Activated naive CD4-positive, alpha-beta T cell treated with anti-CD3 and anti-CD28 coated beads, Interleukin-2, amount 50 U/mL, for 16 hours (primary cell): ENCODE results near the gene INTS15.

Experiments
- DNase-seq: peaks from one replicate; pipeline ENCODE4 v3.0.0-alpha.2; 2020

Gene INTS15

GRCh38 chr7:6643915-6644625 lies 54.2 kb downstream of the INTS15 start:
- DNase-seq, result no peak

DNA sequence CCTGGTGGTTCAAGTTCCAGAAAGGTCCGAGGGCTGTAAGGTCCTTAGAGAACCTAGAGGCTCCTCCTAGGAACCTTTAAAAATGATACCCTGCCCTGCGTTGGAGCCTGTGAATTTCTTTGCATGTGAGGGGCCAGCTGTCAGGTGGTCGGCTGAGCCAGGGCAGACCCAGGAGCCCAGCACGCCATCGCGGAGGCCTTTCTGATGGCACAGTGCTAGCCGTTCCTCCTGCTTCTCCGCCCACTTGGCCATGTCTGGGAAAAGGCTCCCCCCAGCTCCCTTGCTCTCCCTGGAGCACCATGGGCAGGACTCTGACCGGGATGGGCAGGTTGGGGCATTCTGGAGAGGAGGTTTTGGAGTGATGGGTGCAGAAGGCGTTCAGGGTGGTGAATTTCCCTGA lies 54.9 kb downstream of the INTS15 start:
- no peak for DNase-seq

DNA sequence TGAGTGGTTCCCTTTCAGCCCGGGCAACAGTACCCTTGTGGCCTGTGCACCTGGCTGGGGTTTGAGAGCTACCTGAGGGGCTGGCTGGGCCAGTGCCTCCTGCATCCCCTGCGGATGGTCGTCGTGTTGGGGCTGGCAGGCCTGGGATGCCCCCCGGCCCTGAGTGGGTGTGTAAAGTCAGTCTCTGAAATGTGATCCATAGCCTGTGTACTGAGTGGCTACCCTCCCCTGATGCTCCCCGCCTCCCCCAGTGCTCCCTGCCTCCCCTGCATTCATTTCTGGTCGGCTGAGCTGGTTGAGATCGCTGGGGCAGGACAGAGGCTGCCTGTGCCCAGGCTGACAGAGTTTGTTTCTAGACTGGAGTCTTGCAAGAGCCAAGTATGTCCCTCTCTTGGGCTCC lies 56.6 kb downstream of the INTS15 start:
- DNase-seq, result no peak

DNA sequence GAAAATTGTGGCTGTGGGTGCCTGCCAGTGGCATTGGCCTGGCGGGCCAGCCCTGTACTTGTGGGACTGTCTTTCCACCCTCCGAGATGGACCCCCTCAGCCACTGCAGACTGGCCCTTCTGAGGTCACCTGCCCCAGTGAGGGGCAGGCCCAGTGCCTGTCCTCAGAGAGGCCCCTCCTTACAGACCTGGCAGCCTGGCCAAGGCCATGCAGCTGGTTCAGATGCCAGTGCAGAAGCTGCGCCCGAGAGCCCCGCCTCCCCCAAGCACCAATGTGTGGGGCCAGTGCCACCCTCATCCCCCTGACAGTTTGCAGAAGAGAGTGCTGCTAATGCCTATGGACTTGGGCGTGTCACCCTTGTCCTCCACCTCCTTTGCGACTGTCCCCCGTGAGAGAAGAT lies 57.3 kb downstream of the INTS15 start:
- DNase-seq, result no peak

- DNase-seq, result no peak
These were observed 57.7 kb downstream of the INTS15 start for GRCh38 chr7:6647541-6647940.

- DNase-seq, result no peak
These were observed 58.4 kb downstream of the INTS15 start for GRCh38 chr7:6648066-6648814.

GRCh38 chr7:6648815-6649104 lies 58.9 kb downstream of the INTS15 start:
- no peak for DNase-seq

GRCh38 chr7:6649241-6649961 lies 59.6 kb downstream of the INTS15 start:
- DNase-seq, result no peak

- DNase-seq, result no peak
These were observed 60.3 kb downstream of the INTS15 start for GRCh38 chr7:6650086-6650485.

DNA sequence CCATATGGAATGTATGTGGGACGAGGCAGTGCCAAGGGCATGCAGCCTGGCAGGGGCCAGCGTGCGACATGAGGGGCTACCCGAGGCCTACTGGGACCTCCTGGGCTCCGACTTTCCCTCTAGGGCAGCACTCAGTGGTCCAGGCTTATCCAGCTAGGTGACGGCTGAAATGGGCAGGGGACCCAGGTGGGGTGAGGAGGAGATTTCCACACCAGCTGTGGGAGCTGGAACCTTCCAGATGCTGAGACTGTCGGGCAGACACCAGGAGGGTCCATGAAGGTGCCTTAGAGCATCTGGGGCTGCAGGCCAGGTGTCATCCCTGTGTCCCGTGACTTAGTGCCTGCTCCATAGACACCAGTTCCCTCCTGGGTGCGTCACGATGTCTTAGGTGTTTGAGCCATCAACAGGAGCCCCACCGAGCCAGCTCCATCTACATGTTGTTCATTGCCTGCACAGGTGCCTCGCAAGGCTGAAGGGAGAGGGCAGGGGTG lies 60.7 kb downstream of the INTS15 start:
- DNase-seq, result no peak

DNA sequence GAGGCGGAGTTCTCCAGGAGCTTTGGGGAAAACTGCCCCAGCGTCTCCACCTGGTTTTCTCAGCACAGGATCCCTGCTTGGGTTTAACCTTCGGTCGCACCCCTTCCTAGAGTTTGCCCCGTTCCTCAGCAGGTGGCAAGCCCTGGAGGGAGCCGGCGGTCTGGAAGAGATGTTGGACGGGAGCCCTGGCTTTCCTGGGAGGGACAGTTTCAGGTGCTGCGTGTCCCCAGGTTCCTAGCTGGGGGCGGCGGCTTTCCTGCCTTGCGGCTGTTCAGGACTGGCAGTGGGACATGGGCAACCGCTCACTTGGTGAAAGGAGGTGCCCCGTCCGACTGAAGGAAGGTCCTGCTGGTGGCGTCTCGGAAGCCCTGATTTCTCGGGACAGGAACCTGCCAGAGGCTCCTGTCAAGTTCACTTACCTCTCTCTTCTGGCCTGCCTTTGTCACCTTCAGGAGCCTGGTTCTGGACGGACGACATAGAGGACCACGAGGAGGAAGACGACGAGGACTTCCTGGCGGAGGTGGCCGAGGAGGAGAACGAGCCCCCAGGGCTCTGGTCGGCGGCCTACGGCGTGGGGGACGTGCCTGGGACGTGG lies 62.1 kb downstream of the INTS15 start:
- DNase-seq, result no peak

DNA sequence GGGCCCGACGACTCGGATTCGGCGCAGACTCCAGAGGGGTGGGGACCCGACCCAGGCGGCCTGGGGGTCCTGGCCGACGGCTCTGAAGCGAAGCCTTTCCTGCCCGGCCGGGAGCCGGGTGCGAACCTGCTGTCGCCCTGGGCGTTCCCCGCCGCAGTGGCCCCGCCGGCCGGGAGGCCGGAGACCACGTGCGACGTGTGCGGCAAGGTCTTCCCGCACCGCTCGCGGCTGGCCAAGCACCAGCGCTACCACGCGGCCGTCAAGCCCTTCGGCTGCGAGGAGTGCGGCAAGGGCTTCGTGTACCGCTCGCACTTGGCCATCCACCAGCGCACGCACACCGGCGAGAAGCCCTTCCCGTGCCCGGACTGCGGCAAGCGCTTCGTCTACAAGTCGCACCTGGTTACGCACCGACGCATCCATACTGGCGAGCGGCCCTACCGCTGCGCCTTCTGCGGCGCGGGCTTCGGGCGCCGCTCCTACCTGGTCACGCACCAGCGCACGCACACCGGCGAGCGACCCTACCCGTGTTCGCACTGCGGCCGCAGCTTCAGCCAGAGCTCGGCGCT lies 62.7 kb downstream of the INTS15 start:
- DNase-seq, result no peak

DNA sequence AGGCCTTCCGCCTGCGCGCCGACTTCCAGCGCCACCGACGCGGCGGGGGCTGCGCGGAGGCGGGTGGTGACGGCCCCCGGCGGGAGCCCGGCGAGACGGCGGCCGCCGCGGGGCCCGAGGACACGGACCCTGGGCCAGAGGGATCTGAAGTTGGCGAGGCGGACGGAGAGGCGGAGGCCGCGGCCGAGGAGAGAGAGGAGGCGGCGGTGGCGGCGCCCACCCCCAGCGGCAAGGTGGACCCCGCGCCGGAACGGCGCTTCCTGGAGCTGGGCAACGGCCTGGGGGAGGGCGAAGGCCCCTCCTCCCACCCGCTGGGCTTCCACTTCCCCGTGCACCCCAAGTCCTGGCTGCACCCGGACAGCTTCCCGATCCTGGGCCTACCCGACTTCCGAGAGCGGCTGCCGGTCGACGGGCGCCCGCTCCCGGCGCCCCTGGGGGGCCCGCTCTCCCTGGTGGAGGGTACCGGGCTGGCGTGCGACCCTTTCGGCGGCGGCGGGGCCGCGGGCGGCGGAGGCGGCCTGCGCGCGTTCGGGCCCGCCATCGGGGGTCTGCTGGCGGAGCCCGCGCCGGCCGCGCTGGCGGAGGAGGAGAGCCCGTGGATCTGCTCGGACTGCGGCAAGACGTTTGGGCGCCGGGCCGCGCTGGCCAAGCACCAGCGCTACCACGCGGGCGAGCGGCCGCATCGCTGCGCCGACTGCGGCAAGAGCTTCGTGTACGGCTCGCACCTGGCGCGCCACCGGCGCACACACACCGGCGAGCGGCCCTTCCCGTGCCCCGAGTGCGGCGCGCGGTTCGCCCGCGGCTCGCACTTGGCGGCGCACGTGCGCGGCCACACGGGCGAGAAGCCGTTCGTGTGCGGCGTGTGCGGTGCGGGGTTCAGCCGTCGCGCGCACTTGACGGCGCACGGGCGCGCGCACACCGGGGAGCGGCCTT lies 63.5 kb downstream of the INTS15 start:
- DNase-seq, result no peak

GRCh38 chr7:6654113-6654841 lies 64.5 kb downstream of the INTS15 start:
- DNase-seq, result no peak

DNA sequence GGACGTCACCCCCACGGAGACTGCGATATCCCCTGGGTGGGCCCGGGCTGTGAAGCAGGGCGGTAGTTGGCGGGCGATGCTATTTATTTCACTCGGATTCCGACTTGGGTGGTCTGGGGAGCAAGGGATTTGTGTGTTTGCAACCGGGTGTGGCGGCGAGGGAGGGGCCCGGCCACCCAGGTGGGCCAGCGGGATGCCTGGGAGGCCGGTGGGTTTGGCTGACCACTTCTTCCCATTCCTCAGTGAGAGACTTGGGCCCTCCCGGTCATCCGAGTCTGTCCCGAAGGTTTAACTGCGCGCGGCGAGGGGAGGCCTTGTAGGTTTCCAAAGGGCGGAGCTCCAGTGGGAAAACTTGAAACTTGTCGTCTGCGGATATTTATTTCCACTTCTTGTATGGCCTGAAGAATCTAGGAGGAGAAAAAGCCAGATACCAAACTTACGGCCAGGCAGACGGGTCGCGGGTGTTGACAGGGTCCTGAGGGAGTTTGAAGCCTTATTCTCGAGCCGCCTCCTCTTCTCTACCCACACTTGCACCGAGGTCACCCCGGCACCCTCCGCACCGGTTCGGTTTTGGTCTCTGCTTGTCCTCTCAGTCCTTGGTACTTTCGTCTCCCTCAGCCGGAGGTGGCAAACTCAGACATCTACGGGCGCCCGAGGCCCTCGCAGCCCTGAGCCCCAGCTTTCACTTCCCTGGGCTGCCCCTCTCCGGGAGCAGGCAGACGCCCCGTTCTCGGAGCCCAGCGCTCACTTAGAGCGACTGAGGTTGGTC lies 65.2 kb downstream of the INTS15 start:
- no peak for DNase-seq

DNA sequence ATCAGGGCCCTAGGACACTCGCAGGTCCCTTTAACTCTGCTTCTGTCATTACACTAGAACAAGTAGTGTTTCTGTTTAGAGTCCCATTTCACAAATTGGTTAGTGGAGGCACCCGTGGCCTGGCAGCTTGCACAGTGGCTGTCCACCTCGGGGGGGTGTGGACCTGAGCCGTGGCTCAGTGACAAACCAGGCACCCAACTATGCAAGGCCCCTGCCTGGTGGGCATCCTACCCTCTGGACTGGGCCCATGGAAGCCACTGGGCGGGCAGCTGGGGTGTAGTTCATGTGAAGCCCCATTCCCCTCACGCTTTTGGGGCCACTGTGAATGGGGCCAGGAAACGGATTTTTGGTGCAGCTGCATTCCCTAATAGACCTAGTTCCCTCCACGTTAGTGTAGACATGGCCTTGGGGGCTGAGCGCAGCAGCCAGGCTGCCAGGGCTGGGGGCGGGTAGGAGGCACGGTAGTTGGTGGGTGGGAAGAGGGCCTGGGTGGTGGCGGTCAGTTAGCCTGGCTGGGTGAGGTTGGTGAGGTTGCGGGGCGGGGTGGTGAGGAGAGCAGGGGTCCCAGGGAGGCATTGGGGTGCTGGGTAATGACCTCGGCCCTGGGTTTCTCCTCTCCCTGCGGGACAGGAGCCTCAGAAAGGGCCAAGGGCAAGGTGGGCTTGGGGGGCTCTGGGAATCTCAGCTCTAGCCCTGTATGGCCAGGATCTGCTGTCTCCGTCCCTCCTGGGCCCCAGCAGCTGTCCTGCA lies 66.0 kb downstream of the INTS15 start:
- DNase-seq, result no peak

DNA sequence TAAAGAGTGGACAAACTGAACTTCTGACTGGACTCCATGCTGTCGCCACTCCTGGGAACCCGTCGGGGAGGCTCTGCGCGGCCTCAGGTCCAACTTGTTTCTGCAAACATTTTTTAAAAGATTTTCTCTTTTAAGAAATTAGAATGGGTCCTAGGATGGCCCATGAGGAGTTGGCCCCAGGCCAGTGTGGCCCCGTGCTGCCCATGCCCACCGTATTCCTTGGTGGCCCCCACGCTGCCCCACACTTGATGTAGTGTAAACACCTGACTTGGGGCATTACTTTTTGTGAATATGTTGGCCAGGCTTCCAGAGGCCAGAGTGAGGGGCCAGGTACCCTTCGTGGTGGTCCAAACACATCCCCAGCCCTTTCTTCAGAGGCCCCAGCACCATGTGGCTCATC lies 66.6 kb downstream of the INTS15 start:
- DNase-seq, result no peak
